Stimulated activated CD8-positive, alpha-beta memory T cell treated with anti-CD3 and anti-CD28 coated beads, Interleukin-7, amount 100 ng/mL, for 24 hours (primary cell): ENCODE data around the gene GPR25.

ENCODE experiments used
- DNase-seq: peaks from one replicate; pipeline ENCODE4 v3.0.0-alpha.2; 2020; ENCODE audit warnings: low read depth

The GPR25 gene, protein sequence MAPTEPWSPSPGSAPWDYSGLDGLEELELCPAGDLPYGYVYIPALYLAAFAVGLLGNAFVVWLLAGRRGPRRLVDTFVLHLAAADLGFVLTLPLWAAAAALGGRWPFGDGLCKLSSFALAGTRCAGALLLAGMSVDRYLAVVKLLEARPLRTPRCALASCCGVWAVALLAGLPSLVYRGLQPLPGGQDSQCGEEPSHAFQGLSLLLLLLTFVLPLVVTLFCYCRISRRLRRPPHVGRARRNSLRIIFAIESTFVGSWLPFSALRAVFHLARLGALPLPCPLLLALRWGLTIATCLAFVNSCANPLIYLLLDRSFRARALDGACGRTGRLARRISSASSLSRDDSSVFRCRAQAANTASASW

DNA sequence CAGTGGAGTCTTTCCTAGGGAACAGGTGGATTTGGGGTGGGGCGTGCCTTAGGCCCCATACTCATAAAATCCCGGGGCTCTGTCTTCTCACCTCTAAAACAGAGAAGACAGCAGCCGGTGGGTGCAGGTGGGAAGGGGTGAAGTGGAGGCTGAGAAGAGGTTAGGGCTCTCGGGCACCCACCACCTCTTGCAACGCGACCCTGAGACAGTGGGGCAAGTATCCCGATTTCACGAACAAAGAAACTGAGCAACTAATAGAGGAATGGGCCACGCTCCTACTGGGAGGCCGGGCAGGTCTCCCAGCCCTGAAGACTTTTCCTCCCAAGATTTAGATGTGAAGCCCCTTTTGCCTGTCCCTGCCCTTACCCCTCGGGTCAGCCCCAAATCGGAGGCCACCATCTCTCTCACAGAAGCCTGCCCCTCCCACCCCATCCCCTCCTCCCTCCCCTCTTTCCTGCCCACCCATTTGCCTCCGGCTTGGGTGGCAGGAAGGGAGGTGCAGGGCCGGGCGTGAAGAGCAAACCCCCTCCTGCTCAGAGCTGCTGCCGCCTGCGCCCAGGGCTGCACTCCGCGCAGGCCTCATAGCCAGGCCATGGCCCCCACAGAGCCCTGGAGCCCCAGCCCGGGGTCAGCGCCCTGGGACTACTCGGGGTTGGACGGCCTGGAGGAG is at the start of gene GPR25:
GPR25 (plus strand) TSS at position 536 of the 670 bp plus-strand sequence; CDS start at position 593, 57 bp downstream.
- DNase-seq, result no peak

DNA sequence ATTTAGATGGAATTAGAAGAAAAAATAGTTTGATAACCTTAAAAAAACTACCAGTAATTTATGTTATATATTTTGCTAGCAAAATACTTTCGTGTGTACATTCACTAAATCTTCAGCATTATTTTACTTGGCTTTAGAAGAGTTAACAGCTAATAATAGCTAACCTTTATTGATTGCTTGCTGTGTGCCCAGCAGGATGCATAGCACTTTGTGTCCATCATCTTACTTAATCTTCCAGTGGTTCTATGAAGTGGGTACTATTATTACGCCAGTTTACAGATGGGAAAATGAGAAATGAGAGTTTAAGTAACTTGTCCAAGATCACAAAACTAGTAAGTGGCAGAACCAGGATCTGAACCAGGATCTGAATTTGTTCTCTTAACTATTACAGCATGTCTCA is 41.7 kb upstream of the GPR25 start:
- no peak for DNase-seq

DNA sequence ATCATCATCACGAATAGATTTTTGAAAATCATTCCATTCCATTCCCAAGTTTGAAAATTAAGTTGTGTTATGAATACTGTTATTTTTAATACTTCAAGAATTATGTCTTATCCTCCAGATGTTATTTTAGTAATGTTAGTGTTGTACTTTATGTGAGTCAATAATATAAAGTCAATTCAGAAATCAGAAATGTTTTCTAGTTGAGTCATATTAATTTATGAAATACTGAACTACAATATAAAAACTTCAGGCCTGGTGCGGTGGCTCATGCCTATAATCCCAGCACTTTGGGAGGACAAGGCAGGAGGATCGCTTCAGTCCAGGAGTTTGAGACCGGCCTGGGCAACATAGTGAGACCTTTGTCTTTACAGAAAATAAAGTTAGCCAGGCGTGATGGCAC is 38.4 kb upstream of the GPR25 start:
- no peak for DNase-seq

DNA sequence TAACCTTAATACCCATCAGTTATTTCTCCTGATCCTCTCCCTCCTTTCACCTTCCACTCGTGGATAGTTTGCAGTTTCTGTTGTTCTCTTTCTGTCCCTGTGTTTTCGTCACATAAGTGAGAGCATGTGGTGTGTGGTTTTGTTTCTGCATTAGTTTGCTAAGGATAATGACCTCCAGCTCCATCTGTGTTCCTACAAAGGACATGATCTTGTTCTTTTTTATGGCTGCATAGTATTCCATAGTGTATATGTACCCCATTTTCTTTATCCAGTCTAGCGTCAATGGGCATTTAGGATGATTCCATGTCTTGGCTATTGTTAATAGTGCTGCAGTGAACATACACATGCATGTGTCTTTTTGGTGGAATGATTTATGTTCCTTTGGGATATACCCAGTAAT is 36.6 kb upstream of the GPR25 start:
- DNase-seq, result no peak

DNA sequence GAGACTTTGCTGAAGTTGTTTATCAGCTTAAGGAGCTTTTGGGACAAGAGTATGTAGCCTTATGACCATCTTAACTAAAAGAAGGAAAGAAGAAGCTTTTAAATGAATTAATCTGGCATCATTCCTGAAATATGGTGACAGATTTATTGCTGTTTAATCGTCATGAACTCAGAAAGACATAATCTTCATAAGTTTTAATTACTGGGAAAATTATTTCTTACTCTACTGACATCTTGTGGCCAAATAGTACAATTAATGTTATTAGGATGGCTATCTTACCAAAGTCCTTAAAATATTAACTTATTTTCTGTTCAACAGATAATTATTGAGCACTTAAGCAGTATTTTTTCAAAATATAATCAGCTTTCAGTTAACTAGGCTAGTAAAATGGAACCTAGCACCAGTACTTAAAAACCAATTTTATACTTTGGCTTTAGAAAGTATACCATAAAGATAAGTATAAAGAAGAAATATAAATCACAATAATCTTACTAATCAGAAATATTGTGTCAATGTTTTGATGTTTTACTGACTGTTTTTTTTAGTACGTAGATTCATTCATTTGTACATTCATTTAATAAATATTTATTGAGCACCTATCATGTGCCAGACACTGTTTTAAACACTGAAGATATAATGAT is 34.7 kb upstream of the GPR25 start:
- DNase-seq, result no peak

DNA sequence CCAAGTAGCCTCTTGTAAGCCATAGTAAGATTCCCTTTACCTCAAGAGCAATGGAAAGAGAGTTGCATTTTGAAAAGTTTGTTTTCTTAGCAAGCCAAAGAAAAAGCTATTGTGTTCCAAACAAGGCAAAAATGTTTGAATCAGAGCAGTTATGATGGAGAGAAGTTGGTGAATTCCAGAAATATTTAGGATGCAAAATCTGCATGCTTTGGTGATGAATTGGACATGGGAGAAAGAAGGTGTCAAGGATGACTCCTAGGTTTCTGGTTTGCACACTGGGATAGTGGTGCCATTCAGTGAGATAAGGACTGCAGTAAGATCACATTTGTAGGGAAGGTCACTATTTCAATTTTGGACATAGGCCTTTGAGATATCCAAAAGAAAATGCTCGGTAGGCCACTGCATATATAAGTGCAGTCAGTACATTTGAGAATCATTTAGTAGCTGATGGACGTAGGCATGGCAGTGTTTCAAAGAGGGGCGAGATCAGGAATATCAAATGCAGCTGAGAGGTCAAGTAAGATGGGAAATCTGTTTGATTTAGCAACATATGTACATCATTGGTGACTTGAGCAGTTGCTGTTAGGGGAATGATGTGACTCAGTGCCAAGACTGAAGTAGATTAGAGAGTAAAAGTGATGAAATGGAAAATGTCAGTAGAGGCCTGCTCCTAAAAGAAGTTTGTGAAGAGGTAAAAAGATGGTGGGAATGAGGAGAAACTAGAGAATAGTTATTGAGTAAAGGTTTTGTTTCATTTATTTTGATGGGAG is 33.9 kb upstream of the GPR25 start:
- DNase-seq, result no peak

DNA sequence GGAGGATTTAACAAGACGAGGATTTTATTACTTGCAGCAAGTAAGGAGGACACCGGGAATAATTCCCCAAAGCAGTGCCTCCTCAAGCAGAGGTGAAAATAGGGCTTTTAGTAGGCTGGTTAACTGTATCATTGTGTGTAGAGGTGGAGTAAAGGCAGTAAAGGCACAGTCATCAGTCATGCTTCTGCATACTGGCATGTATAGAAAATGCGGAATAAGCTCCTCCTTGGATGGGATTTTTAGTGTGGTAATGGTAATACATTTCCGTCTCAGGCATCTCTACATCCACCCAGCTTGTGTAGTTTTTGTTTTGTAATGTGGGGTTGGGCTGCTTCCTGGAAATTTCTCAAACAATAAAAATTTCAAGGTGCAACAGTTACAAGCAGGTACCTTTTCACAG is 27.4 kb upstream of the GPR25 start:
- no peak for DNase-seq

DNA sequence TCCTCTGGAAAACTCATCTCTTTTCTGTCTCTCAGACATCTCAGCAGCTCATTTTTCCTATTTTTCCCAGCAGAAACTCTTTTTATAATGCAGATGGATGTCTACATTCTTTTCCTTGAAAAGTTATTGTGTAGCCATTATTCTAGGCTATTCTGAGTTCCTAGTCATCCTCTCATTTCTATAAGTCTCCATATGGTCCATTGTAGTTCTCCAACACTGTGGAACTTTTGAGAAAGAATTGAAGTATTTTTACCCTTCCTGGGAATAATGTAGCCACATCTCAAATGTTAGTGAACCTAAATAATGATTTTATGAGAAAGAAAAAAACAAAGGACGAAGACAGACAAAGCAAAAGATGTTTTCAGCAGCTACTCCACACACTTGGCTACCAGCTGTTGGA is 26.4 kb upstream of the GPR25 start:
- DNase-seq, result no peak

DNA sequence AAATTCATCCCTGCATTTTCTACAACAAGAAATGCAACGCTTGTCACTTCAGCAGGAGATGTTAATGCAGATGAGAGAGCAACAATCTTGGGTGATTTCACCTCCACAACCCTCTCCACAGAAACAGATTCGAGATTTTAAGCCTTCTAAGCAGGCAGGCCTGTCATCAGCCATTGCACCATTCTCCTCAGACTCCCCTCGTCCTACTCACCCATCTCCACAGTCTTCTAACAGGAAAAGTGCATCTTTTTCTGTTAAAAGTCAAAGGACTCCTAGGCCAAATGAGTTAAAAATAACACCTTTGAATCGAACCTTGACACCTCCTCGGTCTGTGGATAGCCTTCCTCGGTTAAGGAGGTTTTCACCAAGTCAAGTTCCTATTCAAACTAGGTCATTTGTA is 23.4 kb upstream of the GPR25 start:
- DNase-seq, result no peak

DNA sequence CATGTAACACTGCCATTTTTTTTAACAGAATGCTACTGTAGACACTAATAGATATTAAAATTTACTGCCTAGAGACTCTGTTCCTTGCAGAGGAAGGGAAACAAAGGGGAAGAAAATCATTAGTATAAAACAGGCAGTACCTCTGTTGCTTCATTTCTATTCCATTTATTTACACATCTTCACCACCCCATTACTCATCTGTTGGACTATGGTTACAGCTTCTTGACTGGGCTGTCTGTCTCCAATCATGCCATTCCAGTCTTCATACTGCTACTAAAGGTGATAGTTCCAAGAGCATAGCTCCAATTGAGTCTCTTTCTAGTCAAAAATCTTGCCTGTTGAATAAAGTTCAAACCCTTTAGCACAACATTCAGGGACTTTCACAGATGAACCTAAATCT is 22.2 kb upstream of the GPR25 start:
- DNase-seq, result no peak

DNA sequence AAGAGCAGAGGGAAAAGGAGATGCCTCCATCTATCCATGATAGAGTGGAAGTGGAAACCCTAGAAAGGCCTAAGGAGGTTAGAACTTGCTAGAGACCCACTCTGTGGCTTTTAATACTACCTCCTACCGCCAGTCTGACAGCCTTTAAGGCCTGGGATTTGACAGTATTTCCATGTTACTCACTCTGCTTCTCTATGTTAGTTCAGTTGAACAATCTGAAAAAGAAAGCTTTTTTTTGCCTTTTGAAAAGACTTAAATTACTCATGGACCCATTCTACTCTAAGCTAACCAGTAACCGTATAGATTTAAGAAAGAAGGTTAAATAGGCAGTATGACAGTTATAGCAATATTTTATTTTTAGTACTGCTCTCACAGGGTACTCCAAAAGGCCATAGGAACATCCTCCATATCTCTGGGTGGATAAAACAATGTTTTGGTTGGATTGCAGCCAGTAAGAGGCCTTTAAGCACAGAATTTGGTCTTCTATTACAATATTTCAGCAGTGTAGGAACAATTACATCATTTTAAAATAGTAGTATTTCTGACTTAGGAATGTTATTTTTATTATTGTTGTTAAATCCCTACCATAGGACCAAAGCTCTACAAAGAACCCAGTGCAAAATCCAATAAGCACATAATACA is 15.9 kb upstream of the GPR25 start:
- DNase-seq, result no peak

DNA sequence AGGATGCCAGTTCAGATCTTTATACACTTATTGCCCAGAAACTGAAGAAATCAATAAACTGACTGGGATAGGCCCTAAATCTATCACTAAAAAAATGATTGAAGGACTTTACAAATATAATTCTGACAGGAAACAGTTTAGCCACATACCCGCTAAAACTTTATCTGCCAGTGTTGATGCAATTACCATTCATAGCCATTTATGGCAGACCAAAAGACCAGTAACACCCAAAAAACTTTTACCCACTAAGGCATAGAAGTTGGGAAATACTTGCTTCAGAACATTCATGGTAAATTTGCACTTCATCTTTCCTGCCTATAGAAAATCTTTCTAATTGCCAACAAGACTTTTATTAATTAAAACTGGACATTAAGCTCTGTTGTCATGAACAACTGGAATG is 15.0 kb upstream of the GPR25 start:
- DNase-seq, result no peak

DNA sequence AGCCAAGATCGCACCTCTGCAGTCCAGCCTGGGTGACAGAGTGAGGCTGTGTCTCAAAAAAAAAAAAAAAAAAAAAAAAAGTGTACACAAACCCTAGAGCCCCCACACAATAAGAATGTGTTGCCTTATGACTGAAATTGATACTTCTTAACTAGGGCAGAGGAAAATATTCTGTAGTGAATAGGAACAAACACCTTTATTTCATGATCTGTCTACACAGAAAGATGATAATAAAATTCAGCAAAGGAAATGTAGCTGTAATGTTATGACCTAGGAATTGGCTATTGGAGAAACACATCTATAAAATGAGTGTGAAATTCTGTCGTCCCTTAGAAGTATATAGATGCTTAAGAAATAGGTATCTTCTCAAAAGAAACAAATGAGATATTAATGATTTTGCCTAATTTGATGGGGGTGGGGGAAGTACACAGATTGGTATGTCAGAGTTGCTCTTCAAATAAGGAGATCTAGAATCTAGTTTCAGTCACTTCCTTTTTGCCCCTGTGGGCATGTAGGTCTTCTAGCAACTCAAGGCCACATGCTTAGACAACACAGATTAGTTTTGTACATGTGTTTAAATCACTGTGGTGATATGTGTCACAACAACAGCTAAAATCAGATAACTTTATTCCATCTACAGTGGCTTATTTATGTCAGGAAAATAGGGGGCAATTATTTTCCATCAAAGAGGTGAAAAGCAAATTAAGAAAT is 10.7 kb upstream of the GPR25 start:
- no peak for DNase-seq

DNA sequence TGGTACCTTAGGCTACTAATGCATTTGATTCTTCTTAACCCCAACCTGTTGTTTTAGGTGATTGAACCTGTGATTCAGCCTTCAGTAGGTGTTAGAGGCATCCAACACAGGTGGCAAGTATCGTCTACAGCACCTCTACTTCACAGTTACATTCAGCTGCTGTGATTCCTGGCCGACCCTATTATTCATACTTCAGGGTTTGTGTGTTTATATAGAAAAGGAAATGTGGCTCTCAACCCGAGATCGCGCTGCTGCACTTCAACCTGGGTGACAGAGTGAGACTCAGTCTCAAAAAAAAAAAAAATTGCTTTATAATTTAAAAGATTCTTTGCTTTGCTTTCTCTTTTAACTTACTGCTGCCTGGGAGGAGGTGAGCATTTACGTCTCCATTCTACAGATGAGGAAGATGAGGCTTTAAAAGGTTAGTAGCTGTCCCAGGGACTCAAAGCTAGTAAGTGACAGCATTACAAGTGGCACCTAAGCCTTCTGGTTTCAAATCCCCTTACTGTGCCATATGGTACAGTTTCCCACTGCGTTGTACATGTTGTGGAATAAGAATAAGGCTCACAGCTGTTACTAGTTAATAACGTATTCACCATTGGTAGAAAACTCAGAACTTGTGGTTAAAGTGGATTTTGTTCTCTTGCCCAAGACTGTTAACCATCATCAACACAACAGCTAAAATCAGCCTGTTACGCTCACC is 9.9 kb upstream of the GPR25 start:
- no peak for DNase-seq

DNA sequence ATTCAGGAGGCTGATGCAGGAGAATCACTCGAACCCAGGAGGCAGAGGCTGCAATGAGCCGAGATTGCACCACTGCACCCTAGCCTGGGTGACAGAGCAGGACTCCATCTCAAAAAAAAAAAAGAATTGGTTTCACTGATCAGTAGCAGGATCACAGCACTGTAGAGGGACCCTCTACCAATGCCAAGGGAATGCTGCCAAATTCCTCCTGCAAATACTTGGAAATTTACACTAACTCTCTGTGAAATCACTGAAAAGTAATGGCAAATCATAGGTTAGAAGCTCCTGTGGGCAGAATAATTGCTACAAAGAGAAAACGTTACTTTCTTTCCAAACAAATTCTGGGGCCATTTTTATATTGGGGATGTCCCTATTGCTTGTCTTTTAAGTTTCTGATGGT is 6.7 kb upstream of the GPR25 start:
- no peak for DNase-seq

DNA sequence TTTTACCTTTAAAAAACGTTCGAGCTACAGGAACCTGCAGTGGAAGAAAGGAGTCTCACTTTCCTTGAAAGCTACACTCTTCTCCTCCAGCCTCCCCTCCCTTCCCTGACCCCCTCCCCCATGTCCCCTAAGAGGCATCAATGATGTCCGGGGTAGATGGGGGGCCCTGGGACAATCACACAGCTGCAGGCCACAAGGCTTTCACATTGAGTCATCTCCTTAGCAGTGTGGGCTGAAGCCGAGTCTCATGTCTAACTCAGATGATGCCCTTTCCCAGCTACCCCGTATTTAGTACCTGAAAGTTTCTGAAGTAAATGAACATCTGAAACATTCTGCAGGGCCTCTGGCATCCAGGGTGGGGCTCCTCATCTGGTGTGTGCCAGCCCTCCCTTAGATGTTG is 6.3 kb upstream of the GPR25 start:
- no peak for DNase-seq

DNA sequence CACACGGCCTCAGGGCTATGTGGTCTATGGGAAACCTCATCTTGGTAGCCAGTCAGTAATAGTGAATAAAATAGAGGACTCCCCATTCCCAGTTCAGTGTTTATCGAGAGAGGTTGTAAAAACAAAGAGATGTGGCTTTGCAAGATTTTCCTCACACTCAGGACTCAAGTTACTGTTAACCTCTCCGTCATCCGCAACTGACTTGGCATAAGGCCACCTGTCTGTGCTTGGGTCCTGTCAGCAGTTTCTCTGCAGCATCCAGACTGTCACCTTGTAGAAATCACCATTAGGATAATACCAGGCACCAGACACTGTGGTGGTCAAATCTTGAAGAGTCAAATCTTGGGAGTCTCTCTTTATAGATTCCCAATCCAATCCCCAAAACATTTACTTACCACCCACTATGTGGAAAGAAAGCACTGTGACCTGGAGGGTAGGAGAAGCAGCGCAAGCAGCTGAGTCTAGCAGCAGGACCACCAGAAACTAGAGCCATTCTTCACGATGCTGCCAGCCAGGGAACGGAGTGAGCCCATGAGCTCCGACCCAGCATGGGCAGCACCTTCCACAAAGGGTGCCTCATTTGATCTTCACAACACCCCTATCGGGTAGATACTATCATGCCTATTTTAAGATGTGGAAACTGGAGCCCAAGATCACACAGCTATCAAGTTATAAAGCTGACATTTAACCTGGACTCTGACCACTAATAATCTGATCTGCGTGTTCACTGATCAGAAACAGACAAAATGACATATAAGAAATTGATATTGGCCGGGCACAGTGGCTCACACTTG is 5.6 kb upstream of the GPR25 start:
- no peak for DNase-seq

DNA sequence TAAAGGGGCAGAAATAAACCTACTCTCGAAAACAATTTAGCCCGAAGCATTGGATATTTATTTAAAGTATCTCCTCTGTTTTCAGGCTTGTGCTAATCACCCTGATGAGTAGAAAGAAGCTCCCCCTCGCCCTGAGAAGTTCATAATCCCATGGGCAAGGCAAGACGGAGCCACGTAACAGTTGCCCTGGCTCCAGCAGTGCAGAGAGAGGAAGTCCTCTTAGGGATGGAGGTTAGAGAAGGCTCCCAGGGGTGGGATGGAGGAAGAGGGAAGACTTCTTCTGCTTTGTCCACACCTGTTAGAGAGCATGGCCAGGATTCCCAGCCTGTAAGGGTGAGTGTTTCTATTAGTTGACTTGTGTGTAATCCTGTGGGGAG is 3.4 kb upstream of the GPR25 start:
- DNase-seq, result no peak

DNA sequence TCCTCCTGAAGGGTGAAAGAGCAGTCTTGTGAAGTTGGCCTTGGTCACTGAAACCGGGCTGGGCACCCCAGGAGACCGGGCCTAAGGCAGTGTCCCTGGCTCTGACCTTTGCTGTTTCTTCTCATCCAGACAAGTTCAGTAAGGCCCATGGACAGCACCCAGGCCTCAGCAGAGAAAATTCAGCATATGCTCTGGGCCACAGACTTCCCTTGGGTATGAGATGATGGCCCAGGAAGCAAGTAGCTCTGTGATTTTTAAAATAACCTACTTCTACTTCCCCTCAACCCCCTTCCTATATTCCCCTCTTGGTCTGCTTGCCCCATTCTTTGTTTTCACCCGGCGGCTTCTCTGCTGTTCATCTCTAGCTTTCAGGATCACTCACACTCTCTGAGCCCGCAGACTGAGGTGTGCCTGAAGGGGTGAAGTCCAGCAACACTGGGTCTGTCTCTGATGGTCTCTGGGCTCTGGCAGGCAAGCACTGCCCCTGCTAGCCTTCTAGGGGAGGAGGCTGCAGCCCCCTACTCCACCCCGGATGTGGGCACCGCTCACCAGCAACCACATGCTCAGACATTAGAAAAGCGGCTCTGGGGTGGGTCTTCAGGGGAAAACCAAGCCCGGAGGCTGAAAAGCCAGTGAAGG is 2.9 kb upstream of the GPR25 start:
- DNase-seq, result no peak
